ENCODE measurements around the gene OR2V1.

DNA sequence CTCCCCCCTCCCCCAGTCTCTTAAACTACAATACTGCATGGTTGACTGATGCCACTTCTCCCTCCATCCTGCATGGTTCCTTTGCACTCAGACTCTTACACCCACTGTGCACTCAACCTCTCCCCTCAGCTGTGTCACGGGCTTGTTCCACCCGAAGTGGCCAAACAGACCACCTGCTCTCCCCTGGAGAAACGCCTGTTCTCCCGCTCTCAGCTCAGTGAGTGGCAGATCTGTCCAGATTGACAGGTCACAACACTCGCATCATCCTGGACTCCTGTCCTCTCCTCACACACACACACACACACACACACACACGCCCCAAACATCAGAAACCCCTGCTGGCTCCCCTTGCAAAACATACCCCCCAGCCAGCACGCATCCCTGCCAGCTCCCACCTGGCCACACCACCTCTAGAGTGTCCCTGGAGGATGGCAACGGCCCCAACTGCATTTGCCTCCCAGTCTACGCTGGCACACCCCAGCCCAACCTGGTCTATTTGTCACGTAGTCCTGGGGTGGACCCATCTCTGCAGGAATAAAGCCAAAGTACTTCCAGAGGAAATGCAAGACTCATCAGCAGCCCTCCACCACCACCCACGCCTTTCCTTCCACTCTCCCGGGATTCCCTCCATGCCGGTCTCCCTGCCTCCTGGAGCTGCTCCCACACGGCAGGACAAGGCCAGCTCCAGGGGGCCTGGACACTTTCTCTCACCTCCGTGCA, 2.9 kb downstream of the OR2V1 start:
- TF ChIP-seq, protein P1, sequence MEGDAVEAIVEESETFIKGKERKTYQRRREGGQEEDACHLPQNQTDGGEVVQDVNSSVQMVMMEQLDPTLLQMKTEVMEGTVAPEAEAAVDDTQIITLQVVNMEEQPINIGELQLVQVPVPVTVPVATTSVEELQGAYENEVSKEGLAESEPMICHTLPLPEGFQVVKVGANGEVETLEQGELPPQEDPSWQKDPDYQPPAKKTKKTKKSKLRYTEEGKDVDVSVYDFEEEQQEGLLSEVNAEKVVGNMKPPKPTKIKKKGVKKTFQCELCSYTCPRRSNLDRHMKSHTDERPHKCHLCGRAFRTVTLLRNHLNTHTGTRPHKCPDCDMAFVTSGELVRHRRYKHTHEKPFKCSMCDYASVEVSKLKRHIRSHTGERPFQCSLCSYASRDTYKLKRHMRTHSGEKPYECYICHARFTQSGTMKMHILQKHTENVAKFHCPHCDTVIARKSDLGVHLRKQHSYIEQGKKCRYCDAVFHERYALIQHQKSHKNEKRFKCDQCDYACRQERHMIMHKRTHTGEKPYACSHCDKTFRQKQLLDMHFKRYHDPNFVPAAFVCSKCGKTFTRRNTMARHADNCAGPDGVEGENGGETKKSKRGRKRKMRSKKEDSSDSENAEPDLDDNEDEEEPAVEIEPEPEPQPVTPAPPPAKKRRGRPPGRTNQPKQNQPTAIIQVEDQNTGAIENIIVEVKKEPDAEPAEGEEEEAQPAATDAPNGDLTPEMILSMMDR (IDR thresholded peaks at IDR 0.05): no peak
- TF ChIP-seq POLR2A (IDR thresholded peaks at IDR 0.05): no peak
